ENCODE results near the gene TRIM2. TPM values are rescaled to one million over a fixed set of nuclear protein-coding genes. Genes with fewer than 3 reads are reported as not detected.

The TRIM2 gene
- total and polyA plus RNA-seq, 2 of the 8 experiments (the other 6 are each of a cell fraction or from before 2014, with no cell fraction given) = 34.0 to 59.8 TPM

GRCh38 chr4:153156263-153156662 is 48.0 kb upstream of the TRIM2 start:
- Histone ChIP-seq H3K36me3 (ENCODE audit: control insufficient read depth in 2 of 4, insufficient read depth in 4 of 4, low read length in 3 of 4) (no peaks in the 10 kb centered on the region), H3K27ac (ENCODE audit: low read depth, low read length) (no peak overlapping the region), H3K4me2 (ENCODE audit: insufficient read depth in 1 of 2, low read depth in 2 of 2, low read length in 2 of 2) (no peak overlapping the region), H3K23me2 (ENCODE audit: low read depth, low read length) (peaks cover 15% of the 10 kb centered on the region), H3K18ac (ENCODE audit: extremely low read depth, low read length) (no peak overlapping the region), H2BK120ac (replicated peaks; ENCODE audit: low read depth, low read length) (no peak overlapping the region), H3K4me1 (replicated peaks in 1 of 4; ENCODE audit: control insufficient read depth in 3 of 4, insufficient read depth in 4 of 4, low read length in 3 of 4) (peaks cover 7 to 18% (median 14%) of the 10 kb centered on the region in 4 experiments), H3K4me3 (ENCODE audit: extremely low read depth in 1 of 4, insufficient read depth in 2 of 4, low read depth in 3 of 4, low read length in 4 of 4) (no peak overlapping the region), H2AK5ac (ENCODE audit: low read depth, low read length) (no peak overlapping the region), H3K9me3 (ENCODE audit: insufficient read depth in 2 of 2, low read depth in 1 of 2, low read length in 1 of 2) (no peaks in the 10 kb centered on the region), H3K4ac (replicated peaks; ENCODE audit: insufficient read length, low read depth, low read length) (no peak overlapping the region), H2BK12ac (ENCODE audit: low read depth, low read length) (no peak overlapping the region), H3K79me1 (ENCODE audit: low read depth, low read length) (no peaks in the 10 kb centered on the region), H2BK5ac (ENCODE audit: low read depth, low read length) (no peak overlapping the region), H3K9ac (replicated peaks in 1 of 4; ENCODE audit: extremely low read depth in 1 of 4, low read depth in 3 of 4, low read length in 3 of 4) (no peak overlapping the region), H3K23ac (ENCODE audit: insufficient read length) (no peak overlapping the region), H2BK20ac (ENCODE audit: low read length) (no peak overlapping the region), H4K91ac (replicated peaks; ENCODE audit: insufficient read length, low read length) (no peak overlapping the region), H3K14ac (ENCODE audit: insufficient read length) (no peak overlapping the region), H4K8ac (ENCODE audit: extremely low read depth, insufficient read depth, low read length) (no peak overlapping the region), H3K27me3 (replicated peaks in 1 of 4; ENCODE audit: control insufficient read depth in 3 of 4, extremely low read depth in 1 of 4, insufficient read depth in 3 of 4, low read length in 3 of 4) (peaks cover 3 to 41% (median 40%) of the 10 kb centered on the region in 4 experiments), H4K5ac (ENCODE audit: insufficient read length, low read depth, low read length) (no peak overlapping the region), H2BK15ac (ENCODE audit: low read length) (no peak overlapping the region), H3K56ac (replicated peaks; ENCODE audit: insufficient read length, low read depth, low read length) (no peak overlapping the region), H3K79me2 (ENCODE audit: control insufficient read depth in 1 of 2, insufficient read depth in 2 of 2, low read length in 2 of 2) (no peaks in the 10 kb centered on the region), H2AFZ (ENCODE audit: low read length) (no peak overlapping the region), H4K20me1 (replicated peaks in 1 of 2; ENCODE audit: control insufficient read depth in 1 of 2, insufficient read depth in 2 of 2, low read length in 2 of 2) (no peaks in the 10 kb centered on the region)
- ChIA-PET CTCF (ENCODE audit: partially characterized antibody) (interaction anchor here (0.7 to 7.4 kb wide), 19 partner anchors 10 to 229 kb away, joined by 3 to 53 read pairs (median 3); partner anchors contain the start of gene TRIM2), POLR2A (ENCODE audit: partially characterized antibody) (interaction anchor here (0.6 to 1.0 kb wide), 2 partner anchors 101 to 192 kb away, joined by 3 read pairs; no protein-coding TSS in a partner anchor)
- DNase-seq (ENCODE audit: low read depth in 1 of 2, low spot score in 2 of 2) (no peak), FAIRE-seq (no peak)
- TF ChIP-seq RAD21 (IDR thresholded peaks at IDR 0.05 in 1 of 2, conservative IDR thresholded peaks at IDR 0.05 in 1 of 2; ENCODE audit: low read depth in 2 of 2, low read length in 2 of 2) (peak; percentile 30 to 52; a peak in 3 of 4 replicates), CTCF (IDR thresholded peaks at IDR 0.05; ENCODE audit: control extremely low read depth in 1 of 3, insufficient read depth in 1 of 3, low read depth in 1 of 3, low read length in 3 of 3) (peak; percentile 39 to 52 (median 51)), SRF (IDR thresholded peaks at IDR 0.05; ENCODE audit: low read depth, low read length) (no peak), SIRT6 (IDR thresholded peaks at IDR 0.05; ENCODE audit: low read length) (no peak), KDM4A (IDR thresholded peaks at IDR 0.05; ENCODE audit: low read depth, low read length, severe bottlenecking) (no peak), CTBP2 (IDR thresholded peaks at IDR 0.05; ENCODE audit: borderline replicate concordance, insufficient read depth, insufficient read length, low read length) (no peak)
- WGBS, 2 experiments (ENCODE audit: extremely low coverage in 1 of 2, insufficient coverage in 1 of 2, insufficient read length in 1 of 2, insufficient replicate concordance in 2 of 2, low coverage in 1 of 2, low lambda C conversion rate in 2 of 2, missing lambda C conversion rate in 1 of 2) = 25% methylated on average over 4 of the region's 4 CpGs; no CpG with 5 or more reads in 1 of the 2 experiments
